CD4-positive, alpha-beta T cell (primary cell): ENCODE measurements around the gene DBNDD1. TPM values are rescaled to one million over a fixed set of nuclear protein-coding genes. Genes with fewer than 3 reads are reported as not detected.

ENCODE experiments used
- ATAC-seq: fragments of 200-7000 bp; cut with Tn5 transposase; one replicate; pipeline ENCODE4 v1.10.0; 2022; ENCODE audit warnings: mild to moderate bottlenecking; ENCODE audit not compliant: poor library complexity
- CTCF ChIA-PET: fragments of 350-600 bp; sonication (Branson Sonifier 250); formaldehyde crosslinking; loops from one replicate; lab custom pipeline; 2021; ENCODE audit warnings: antibody characterized with exemption, inconsistent platforms; lab: Charles Lee
- POLR2A ChIA-PET: fragments of 350-600 bp; sonication (Branson Sonifier 250); formaldehyde crosslinking; loops from one replicate; lab custom pipeline; 2021; ENCODE audit warnings: antibody characterized with exemption, inconsistent platforms; lab: Charles Lee
- DNase-seq, 14 experiments: peaks; one replicate each; pipeline ENCODE4 v3.0.0-alpha.2; 2013 to 2020; ENCODE audit warnings: mixed read lengths in 2 of 14
- H3K27ac ChIP-seq, 2 donors: one replicate each; pipeline versions ENCODE4 v1.5.1 to v1.7.0; 2013; ENCODE audit warnings: low read length in 2 of 2, low read depth in 1 of 2, mild to moderate bottlenecking in 1 of 2
- H3K27me3 ChIP-seq, 2 experiments: 1 replicate in 1 of 2; 2 replicates in 1 of 2; pipeline versions ENCODE4 v1.6.1 to v1.7.0; 2013; ENCODE audit warnings: low read length in 2 of 2, control low read depth in 1 of 2, mild to moderate bottlenecking in 1 of 2, moderate library complexity in 1 of 2; ENCODE audit not compliant: insufficient read depth in 2 of 2, control insufficient read depth in 1 of 2
- H3K36me3 ChIP-seq: one replicate; pipeline ENCODE4 v1.6.1; 2013; ENCODE audit warnings: low read length, control low read depth; ENCODE audit not compliant: insufficient read depth
- H3K4me1 ChIP-seq: one replicate; pipeline ENCODE4 v1.6.1; 2013; ENCODE audit warnings: low read length, control low read depth; ENCODE audit not compliant: insufficient read depth
- H3K4me3 ChIP-seq: one replicate; pipeline ENCODE4 v1.5.1; 2013; ENCODE audit warnings: mild to moderate bottlenecking, low read length, moderate library complexity
- H3K9me3 ChIP-seq, 2 experiments: 1 replicate in 1 of 2; 2 replicates in 1 of 2; pipeline versions ENCODE4 v1.6.1 to v1.7.0; 2013; ENCODE audit warnings: low read length in 2 of 2, mild to moderate bottlenecking in 2 of 2, control low read depth in 1 of 2, moderate library complexity in 1 of 2; ENCODE audit not compliant: control insufficient read depth in 1 of 2, insufficient read depth in 1 of 2
- H3K27ac Mint-ChIP-seq: one replicate; pipeline ENCODE4 v1.8.0; 2020; ENCODE audit warnings: mixed read lengths
- H3K27me3 Mint-ChIP-seq: one replicate; pipeline ENCODE4 v1.8.0; 2021; ENCODE audit warnings: mixed read lengths
- H3K36me3 Mint-ChIP-seq: one replicate; pipeline ENCODE4 v1.8.0; 2021; ENCODE audit warnings: low read depth, mixed read lengths
- H3K4me1 Mint-ChIP-seq: one replicate; pipeline ENCODE4 v1.8.0; 2021; ENCODE audit warnings: low read depth, mixed read lengths
- H3K4me3 Mint-ChIP-seq: one replicate; pipeline ENCODE4 v1.8.0; 2020; ENCODE audit warnings: mild to moderate bottlenecking, mixed read lengths
- H3K9me3 Mint-ChIP-seq: one replicate; pipeline ENCODE4 v1.8.0; 2020; ENCODE audit warnings: mixed read lengths
- intact Hi-C, 2 experiments: fragments of 100-400 bp; cut with DNase I in 1 of 2; cut with micrococcal nuclease in 1 of 2; formaldehyde crosslinking; loops; one replicate each; pipeline versions ENCODE4 v1.15.1 to v1.9.0; 2023 to 2025; cut with DNase I, micrococcal nuclease
- total RNA-seq, 174 experiments: library from RNA in 2 of 174; stranded (reverse) in 2 of 174; gene quantifications; one replicate each; pipeline ENCODE4 v1.2.3 and lab custom pipeline; 2021 to 2026
- TF ChIP-seq, protein P1 (sequence below): fragments of 200-600 bp; IDR thresholded peaks from one replicate; pipeline ENCODE4 v1.8.0; 2022; ENCODE audit warnings: antibody characterized with exemption, mild to moderate bottlenecking

Gene DBNDD1
- total RNA-seq, 2 experiments from 2014 or later: 2.6 to 2.8 TPM

DNA sequence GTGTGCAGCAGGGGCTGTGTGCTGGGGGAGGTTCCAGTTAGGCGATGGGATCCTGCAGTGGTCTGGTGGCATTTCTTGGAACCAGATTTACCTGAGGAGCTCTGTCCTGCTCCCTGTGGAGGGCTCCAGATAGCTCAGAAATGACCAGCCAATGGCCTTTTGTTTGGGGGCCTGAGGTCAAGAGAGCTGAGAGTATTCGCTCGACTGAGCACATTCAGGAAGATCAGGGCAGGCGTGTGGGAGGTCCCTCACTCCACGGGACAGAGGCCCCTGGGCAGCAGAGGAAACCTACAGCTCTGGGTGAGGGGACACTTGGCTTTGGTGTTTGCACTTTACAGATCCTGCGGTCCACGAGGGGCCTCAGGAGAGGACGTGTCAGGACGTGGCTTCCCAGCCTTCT is 52.5 kb downstream of the DBNDD1 start:
- Mint-ChIP-seq H3K4me1 (peaks cover 10% of the 10 kb centered on the region), H3K36me3 (peaks cover 14% of the 10 kb centered on the region), H3K27me3 (no peaks in the 10 kb centered on the region), H3K4me3 (no peak overlapping the region), H3K9me3 (no peaks in the 10 kb centered on the region), H3K27ac (no peak overlapping the region)
- H3K4me3 ChIP-seq: no peak overlapping the region
- intact Hi-C loops: no loop called here
- no peaks in the 10 kb centered on the region for H3K27me3 ChIP-seq
- no peak overlapping the region for H3K27ac ChIP-seq
- peaks cover 17% of the 10 kb centered on the region for H3K4me1 ChIP-seq
- TF ChIP-seq, protein P1, sequence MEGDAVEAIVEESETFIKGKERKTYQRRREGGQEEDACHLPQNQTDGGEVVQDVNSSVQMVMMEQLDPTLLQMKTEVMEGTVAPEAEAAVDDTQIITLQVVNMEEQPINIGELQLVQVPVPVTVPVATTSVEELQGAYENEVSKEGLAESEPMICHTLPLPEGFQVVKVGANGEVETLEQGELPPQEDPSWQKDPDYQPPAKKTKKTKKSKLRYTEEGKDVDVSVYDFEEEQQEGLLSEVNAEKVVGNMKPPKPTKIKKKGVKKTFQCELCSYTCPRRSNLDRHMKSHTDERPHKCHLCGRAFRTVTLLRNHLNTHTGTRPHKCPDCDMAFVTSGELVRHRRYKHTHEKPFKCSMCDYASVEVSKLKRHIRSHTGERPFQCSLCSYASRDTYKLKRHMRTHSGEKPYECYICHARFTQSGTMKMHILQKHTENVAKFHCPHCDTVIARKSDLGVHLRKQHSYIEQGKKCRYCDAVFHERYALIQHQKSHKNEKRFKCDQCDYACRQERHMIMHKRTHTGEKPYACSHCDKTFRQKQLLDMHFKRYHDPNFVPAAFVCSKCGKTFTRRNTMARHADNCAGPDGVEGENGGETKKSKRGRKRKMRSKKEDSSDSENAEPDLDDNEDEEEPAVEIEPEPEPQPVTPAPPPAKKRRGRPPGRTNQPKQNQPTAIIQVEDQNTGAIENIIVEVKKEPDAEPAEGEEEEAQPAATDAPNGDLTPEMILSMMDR: no peak
- CTCF ChIA-PET: no interaction called here
- H3K9me3 ChIP-seq: no peaks in the 10 kb centered on the region
- no peak for ATAC-seq
- DNase-seq: no peak
- POLR2A ChIA-PET: no interaction called here
- peaks cover 2% of the 10 kb centered on the region for H3K36me3 ChIP-seq

DNA sequence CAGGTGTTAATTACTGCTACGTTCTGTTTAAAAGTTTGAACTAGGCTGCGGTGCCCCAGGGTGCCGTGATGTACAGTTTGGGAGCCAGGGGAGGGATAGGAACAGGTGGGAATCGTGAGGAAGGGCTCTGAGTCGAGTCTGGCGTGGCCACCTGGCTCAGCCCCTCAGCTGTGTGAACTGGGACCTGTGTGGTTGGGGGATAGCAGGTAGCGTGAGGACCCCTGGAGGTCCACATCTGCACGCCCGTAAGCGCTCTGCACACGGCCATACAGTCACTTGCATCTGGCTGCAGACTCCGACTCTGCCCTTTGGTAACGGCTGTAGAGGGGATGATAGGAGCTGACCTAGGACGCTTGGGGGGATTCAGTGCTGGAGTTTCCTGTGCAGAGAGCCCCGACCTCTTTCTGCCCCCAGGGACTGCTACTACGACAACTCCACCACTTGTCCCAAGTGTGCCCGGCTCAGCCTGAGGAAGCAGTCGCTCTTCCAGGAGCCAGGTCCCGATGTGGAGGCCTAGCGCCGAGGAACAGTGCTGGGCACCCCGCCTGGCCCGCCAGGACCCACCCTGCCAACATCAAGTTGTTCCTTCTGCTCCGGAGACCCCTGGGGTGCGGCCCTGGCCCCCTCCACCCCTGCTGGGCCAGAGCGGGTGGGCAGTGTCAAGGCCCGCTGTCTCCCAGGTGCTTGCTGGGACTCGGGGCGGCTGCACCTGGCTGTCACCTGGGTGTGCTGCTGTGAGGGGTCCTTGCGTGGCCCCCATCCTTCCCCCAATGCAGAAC is 53.6 kb downstream of the DBNDD1 start:
- DNase-seq (no peak), ATAC-seq (no peak)
- H3K27me3 Mint-ChIP-seq: no peaks in the 10 kb centered on the region
- H3K27ac Mint-ChIP-seq: no peak overlapping the region
- peaks cover 14% of the 10 kb centered on the region for H3K36me3 Mint-ChIP-seq
- TF ChIP-seq, protein P1: no peak
- no peaks in the 10 kb centered on the region for H3K4me1 Mint-ChIP-seq
- Histone ChIP-seq H3K27me3 (no peaks in the 10 kb centered on the region), H3K36me3 (peaks cover 9% of the 10 kb centered on the region), H3K27ac (no peak overlapping the region), H3K4me3 (no peak overlapping the region), H3K9me3 (no peaks in the 10 kb centered on the region), H3K4me1 (peaks cover 6% of the 10 kb centered on the region)
- intact Hi-C loops: no loop called here
- ChIA-PET CTCF (no interaction called here), POLR2A (no interaction called here)
- no peak overlapping the region for H3K4me3 Mint-ChIP-seq
- H3K9me3 Mint-ChIP-seq: no peaks in the 10 kb centered on the region

DNA sequence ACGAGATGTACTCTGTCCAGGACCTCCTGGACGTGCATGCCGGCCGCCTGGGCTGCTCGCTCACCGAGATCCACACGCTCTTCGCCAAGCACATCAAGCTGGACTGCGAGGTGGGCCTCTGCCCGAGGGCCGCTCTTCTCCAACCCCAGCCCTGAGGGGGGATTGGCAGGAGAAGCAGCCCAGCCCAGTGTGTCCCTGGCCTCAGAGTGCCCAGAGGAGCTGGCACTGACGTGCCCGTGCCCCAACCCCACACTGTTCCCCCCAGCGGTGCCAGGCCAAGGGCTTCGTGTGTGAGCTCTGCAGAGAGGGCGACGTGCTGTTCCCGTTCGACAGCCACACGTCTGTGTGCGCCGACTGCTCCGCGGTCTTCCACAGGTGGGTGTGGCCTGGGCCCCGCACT is 55.1 kb downstream of the DBNDD1 start:
- TF ChIP-seq, protein P1: no peak
- no peak for DNase-seq
- intact Hi-C loops: no loop called here
- peaks cover 9% of the 10 kb centered on the region for H3K36me3 ChIP-seq
- H3K9me3 Mint-ChIP-seq: no peaks in the 10 kb centered on the region
- ChIA-PET POLR2A (no interaction called here), CTCF (no interaction called here)
- no peak overlapping the region for H3K27ac ChIP-seq
- H3K9me3 ChIP-seq: no peaks in the 10 kb centered on the region
- H3K4me1 ChIP-seq: no peaks in the 10 kb centered on the region
- no peaks in the 10 kb centered on the region for H3K4me1 Mint-ChIP-seq
- ATAC-seq: no peak
- no peaks in the 10 kb centered on the region for H3K27me3 Mint-ChIP-seq
- no peak overlapping the region for H3K4me3 Mint-ChIP-seq
- H3K4me3 ChIP-seq: no peak overlapping the region
- peaks cover 26% of the 10 kb centered on the region for H3K36me3 Mint-ChIP-seq
- no peak overlapping the region for H3K27ac Mint-ChIP-seq
- H3K27me3 ChIP-seq: no peaks in the 10 kb centered on the region
